Measurements from ENCODE around the gene TUT4.

DNA sequence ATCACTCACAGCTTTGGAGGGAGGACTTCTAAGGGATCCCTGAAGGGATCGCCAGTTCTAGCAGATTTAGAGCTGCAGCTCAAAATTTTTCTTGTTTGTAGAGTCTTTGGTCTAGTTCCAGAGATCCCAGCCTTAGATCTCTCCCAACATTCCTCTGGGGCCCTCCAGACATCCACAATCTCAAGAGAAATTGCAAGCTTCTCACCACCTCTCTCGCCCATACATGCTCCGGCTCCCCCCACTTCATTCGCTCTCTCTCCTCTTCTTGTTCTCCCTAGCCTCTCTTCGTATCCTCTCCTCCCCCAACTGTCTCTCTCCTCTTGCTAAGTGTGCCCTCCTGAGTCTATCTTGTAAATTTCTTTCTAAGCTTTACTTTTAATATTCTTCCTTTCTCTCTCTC, 15.1 kb upstream of the TUT4 start:
- TF ChIP-seq, protein P1, sequence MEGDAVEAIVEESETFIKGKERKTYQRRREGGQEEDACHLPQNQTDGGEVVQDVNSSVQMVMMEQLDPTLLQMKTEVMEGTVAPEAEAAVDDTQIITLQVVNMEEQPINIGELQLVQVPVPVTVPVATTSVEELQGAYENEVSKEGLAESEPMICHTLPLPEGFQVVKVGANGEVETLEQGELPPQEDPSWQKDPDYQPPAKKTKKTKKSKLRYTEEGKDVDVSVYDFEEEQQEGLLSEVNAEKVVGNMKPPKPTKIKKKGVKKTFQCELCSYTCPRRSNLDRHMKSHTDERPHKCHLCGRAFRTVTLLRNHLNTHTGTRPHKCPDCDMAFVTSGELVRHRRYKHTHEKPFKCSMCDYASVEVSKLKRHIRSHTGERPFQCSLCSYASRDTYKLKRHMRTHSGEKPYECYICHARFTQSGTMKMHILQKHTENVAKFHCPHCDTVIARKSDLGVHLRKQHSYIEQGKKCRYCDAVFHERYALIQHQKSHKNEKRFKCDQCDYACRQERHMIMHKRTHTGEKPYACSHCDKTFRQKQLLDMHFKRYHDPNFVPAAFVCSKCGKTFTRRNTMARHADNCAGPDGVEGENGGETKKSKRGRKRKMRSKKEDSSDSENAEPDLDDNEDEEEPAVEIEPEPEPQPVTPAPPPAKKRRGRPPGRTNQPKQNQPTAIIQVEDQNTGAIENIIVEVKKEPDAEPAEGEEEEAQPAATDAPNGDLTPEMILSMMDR (conservative IDR thresholded peaks at IDR 0.05; ENCODE audit: low read depth, low read length), result no peak
- TF ChIP-seq EZH2 (IDR thresholded peaks at IDR 0.05; ENCODE audit: low read length, unreplicated experiment), result no peak
